H1 (cell line): Measurements from ENCODE around the gene ELL. TPM values are rescaled to one million over a fixed set of nuclear protein-coding genes. Genes with fewer than 3 reads are reported as not detected.

ENCODE experiments used
- CTCF ChIA-PET: fragments of 300-600 bp; sonication (Branson Sonifier 250); formaldehyde crosslinking; loops from one replicate; lab custom pipeline; 2021; ENCODE audit not compliant: partially characterized antibody; lab: Charles Lee
- POLR2A ChIA-PET: fragments of 300-600 bp; sonication (Branson Sonifier 250); formaldehyde crosslinking; loops from one replicate; lab custom pipeline; 2021; ENCODE audit warnings: inconsistent platforms; ENCODE audit not compliant: partially characterized antibody; lab: Charles Lee
- DNase-seq, 2 experiments: peaks; one replicate each; pipeline versions ENCODE4 v3.0.0 to v3.0.0-alpha.2; 2010 to 2022; ENCODE audit warnings: low spot score in 2 of 2, low read depth in 1 of 2, mixed read lengths in 1 of 2
- FAIRE-seq: peaks from 2 replicates; lab custom pipeline; 2011; peaks lifted over from hg19 to GRCh38; lab: Jason Lieb, UNC
- H2AFZ ChIP-seq: 2 replicates; pipeline ENCODE4 v1.8.1; 2012; ENCODE audit warnings: low read length, inconsistent platforms
- H2AK5ac ChIP-seq: 2 replicates; pipeline ENCODE4 v1.6.1; 2013; ENCODE audit warnings: low read depth, low read length
- H2BK120ac ChIP-seq: replicated peaks from 2 replicates; pipeline ENCODE3; 2013; ENCODE audit warnings: low read depth, low read length, inconsistent platforms
- H2BK12ac ChIP-seq: 2 replicates; pipeline ENCODE4 v1.6.1; 2013; ENCODE audit warnings: low read depth, low read length
- H2BK15ac ChIP-seq: 2 replicates; pipeline ENCODE4 v1.6.1; 2013; ENCODE audit warnings: low read length
- H2BK20ac ChIP-seq: 2 replicates; pipeline ENCODE4 v1.6.1; 2013; ENCODE audit warnings: low read length
- H2BK5ac ChIP-seq: 2 replicates; pipeline ENCODE4 v1.6.1; 2013; ENCODE audit warnings: low read depth, low read length
- H3K14ac ChIP-seq: 2 replicates; pipeline ENCODE4 v1.6.1; 2013; ENCODE audit warnings: inconsistent platforms; ENCODE audit not compliant: insufficient read length
- H3K18ac ChIP-seq: 2 replicates; pipeline ENCODE4 v1.6.1; 2013; ENCODE audit warnings: low read length; ENCODE audit errors: extremely low read depth
- H3K23ac ChIP-seq: 2 replicates; pipeline ENCODE4 v1.6.1; 2013; ENCODE audit warnings: inconsistent platforms; ENCODE audit not compliant: insufficient read length
- H3K23me2 ChIP-seq: 2 replicates; pipeline ENCODE4 v1.6.1; 2013; ENCODE audit warnings: low read depth, low read length
- H3K27ac ChIP-seq: 2 replicates; pipeline ENCODE4 v1.6.1; 2011; ENCODE audit warnings: low read depth, low read length, inconsistent platforms
- H3K27me3 ChIP-seq, 4 experiments: replicated peaks in 1 of 4; 1 replicate in 1 of 4; 2 replicates in 3 of 4; pipeline versions ENCODE4 v1.6.1 to v1.8.1; 2011 to 2013; ENCODE audit warnings: low read length in 3 of 4, mild to moderate bottlenecking in 3 of 4, inconsistent platforms in 2 of 4, mixed read lengths in 2 of 4, moderate library complexity in 1 of 4; ENCODE audit not compliant: control insufficient read depth in 3 of 4, insufficient read depth in 3 of 4; ENCODE audit errors: extremely low read depth in 1 of 4
- H3K36me3 ChIP-seq, 4 experiments: 2 replicates each; pipeline versions ENCODE4 v1.6.1 to v1.8.1; 2011 to 2013; ENCODE audit warnings: mild to moderate bottlenecking in 4 of 4, low read length in 3 of 4, moderate library complexity in 2 of 4, control low read depth in 1 of 4, inconsistent platforms in 1 of 4; ENCODE audit not compliant: insufficient read depth in 4 of 4, control insufficient read depth in 2 of 4
- H3K4ac ChIP-seq: replicated peaks from 2 replicates; pipeline ENCODE3; 2013; ENCODE audit warnings: low read length, low read depth, mixed read lengths, inconsistent platforms; ENCODE audit not compliant: insufficient read length
- H3K4me1 ChIP-seq, 4 experiments: replicated peaks in 1 of 4; 1 replicate in 1 of 4; 2 replicates in 3 of 4; pipeline versions ENCODE4 v1.6.1 to v1.8.1; 2011 to 2013; ENCODE audit warnings: low read length in 3 of 4, inconsistent platforms in 2 of 4, mixed read lengths in 1 of 4; ENCODE audit not compliant: insufficient read depth in 4 of 4, control insufficient read depth in 3 of 4
- H3K4me2 ChIP-seq, 2 experiments: 2 replicates each; pipeline versions ENCODE4 v1.6.1 to v1.8.1; 2011 to 2013; ENCODE audit warnings: low read depth in 2 of 2, low read length in 2 of 2, control low read depth in 1 of 2, inconsistent platforms in 1 of 2, mild to moderate bottlenecking in 1 of 2; ENCODE audit not compliant: insufficient read depth in 1 of 2
- H3K4me3 ChIP-seq, 4 experiments: fragments of 200-600, 300-600 bp in 1 of 4; sonication (generic), shearing (Covaris generic), sonication (Bioruptor Twin) in 1 of 4; 2 replicates each; pipeline versions ENCODE4 v1.5.1 to v1.8.1; 2011 to 2016; ENCODE audit warnings: low read length in 4 of 4, low read depth in 3 of 4, control low read depth in 2 of 4, inconsistent platforms in 2 of 4, mild to moderate bottlenecking in 2 of 4, mixed read lengths in 1 of 4, moderate library complexity in 1 of 4; ENCODE audit not compliant: insufficient read depth in 2 of 4; ENCODE audit errors: extremely low read depth in 1 of 4
- H3K56ac ChIP-seq: replicated peaks from 2 replicates; pipeline ENCODE3; 2013; ENCODE audit warnings: low read depth, mild to moderate bottlenecking, mixed read lengths, low read length, inconsistent platforms; ENCODE audit not compliant: insufficient read length
- H3K79me1 ChIP-seq: 2 replicates; pipeline ENCODE4 v1.6.1; 2013; ENCODE audit warnings: low read depth, low read length, control low read depth
- H3K79me2 ChIP-seq, 2 experiments: 2 replicates each; pipeline versions ENCODE4 v1.6.1 to v1.8.1; 2012 to 2013; ENCODE audit warnings: low read length in 2 of 2, mild to moderate bottlenecking in 2 of 2, inconsistent platforms in 1 of 2; ENCODE audit not compliant: insufficient read depth in 2 of 2, control insufficient read depth in 1 of 2
- H3K9ac ChIP-seq, 4 experiments: replicated peaks in 1 of 4; 1 replicate in 1 of 4; 2 replicates in 3 of 4; pipeline versions ENCODE4 v1.6.1 to v1.8.1; 2011 to 2013; ENCODE audit warnings: low read depth in 3 of 4, low read length in 3 of 4, control low read depth in 2 of 4, mild to moderate bottlenecking in 2 of 4, moderate library complexity in 2 of 4, inconsistent platforms in 1 of 4; ENCODE audit errors: extremely low read depth in 1 of 4
- H3K9me3 ChIP-seq, 2 experiments: 2 replicates each; pipeline versions ENCODE4 v1.6.1 to v1.8.1; 2012 to 2013; ENCODE audit warnings: mild to moderate bottlenecking in 2 of 2, moderate library complexity in 2 of 2, control low read depth in 1 of 2, inconsistent platforms in 1 of 2, low read depth in 1 of 2, low read length in 1 of 2, mixed read lengths in 1 of 2; ENCODE audit not compliant: insufficient read depth in 2 of 2
- H4K20me1 ChIP-seq, 2 experiments: replicated peaks in 1 of 2; 2 replicates each; pipeline versions ENCODE3 to v1.8.1; 2011 to 2013; ENCODE audit warnings: inconsistent platforms in 2 of 2, low read length in 2 of 2, mild to moderate bottlenecking in 1 of 2; ENCODE audit not compliant: insufficient read depth in 2 of 2, control insufficient read depth in 1 of 2
- H4K5ac ChIP-seq: 2 replicates; pipeline ENCODE4 v1.6.1; 2013; ENCODE audit warnings: low read length, low read depth, mixed read lengths, inconsistent platforms; ENCODE audit not compliant: insufficient read length
- H4K8ac ChIP-seq: 2 replicates; pipeline ENCODE4 v1.8.0; 2013; ENCODE audit warnings: mild to moderate bottlenecking, moderate library complexity, low read length, inconsistent platforms; ENCODE audit not compliant: insufficient read depth; ENCODE audit errors: extremely low read depth
- H4K91ac ChIP-seq: replicated peaks from 2 replicates; pipeline ENCODE3; 2013; ENCODE audit warnings: low read length, mixed read lengths, inconsistent platforms; ENCODE audit not compliant: insufficient read length
- POLR2A ChIP-seq, 2 experiments: IDR thresholded peaks; 1 replicate in 1 of 2; 2 replicates in 1 of 2; pipeline ENCODE4 v1.6.1; 2011; ENCODE audit warnings: low read depth in 2 of 2, low read length in 2 of 2, mild to moderate bottlenecking in 2 of 2; ENCODE audit errors: control extremely low read depth in 1 of 2
- RFX5 ChIP-seq: IDR thresholded peaks from 2 replicates; pipeline ENCODE4 v1.6.1; 2011; ENCODE audit warnings: low read depth, low read length, improper control_type of control experiment, borderline replicate concordance
- WGBS, 2 experiments: shearing (Covaris generic) in 1 of 2; methylation state at CpG; one replicate each; pipeline versions ENCODE4 v1.1.6 to v1.1.7; 2013 to 2015; ENCODE audit warnings: low lambda C conversion rate in 2 of 2, mixed read lengths in 2 of 2, inconsistent platforms in 1 of 2, low coverage in 1 of 2, missing lambda C conversion rate in 1 of 2; ENCODE audit not compliant: insufficient replicate concordance in 2 of 2, insufficient coverage in 1 of 2, insufficient read length in 1 of 2; ENCODE audit errors: extremely low coverage in 1 of 2, missing lambda C conversion rate in 1 of 2; 5-methylcytosine and 5-hydroxymethylcytosine counted together
- polyA plus RNA-seq, 7 experiments: library from polyadenylated mRNA; depleted of rRNA in 3 of 7; stranded (reverse) in 5 of 7; unstranded in 2 of 7; fragments of >200 nt in 5 of 7; fragments of 200-250 nt in 2 of 7; gene quantifications; 1 replicate in 5 of 7; 2 replicates in 1 of 7; 4 replicates in 1 of 7; pipeline versions ENCODE4 v1.2.1 to v1.2.3, GENCODE V29; 2011 to 2013; ENCODE audit warnings: missing spikeins in 2 of 7, mixed read lengths in 2 of 7
- total RNA-seq: library from RNA; stranded (reverse); fragmentation: NEBNext Ultra II Directional; extraction: Animal tissue kit (Norgen Biotek cat#: 25700); gene quantifications from 2 replicates; pipeline ENCODE4 v1.2.1, GENCODE V29; 2021

Gene ELL
- total and polyA plus RNA-seq, 2 of the 8 experiments (the other 6 are each of a cell fraction or from before 2014, with no cell fraction given), result 5.2 to 10.5 TPM

GRCh38 chr19:18489627-18490184 is 32.2 kb downstream of the ELL start:
- no peak overlapping the region for H3K27ac ChIP-seq
- no peaks in the 10 kb centered on the region for H3K23me2 ChIP-seq
- TF ChIP-seq POLR2A (IDR thresholded peaks at IDR 0.05; ENCODE audit: control extremely low read depth in 1 of 2, low read depth in 2 of 2, low read length in 2 of 2) (no peak), RFX5 (no peak)
- peaks cover 8 to 34% of the 10 kb centered on the region in 2 experiments for H4K20me1 ChIP-seq
- no peak overlapping the region for H4K91ac ChIP-seq
- H4K8ac ChIP-seq, result no peak overlapping the region
- peaks cover 0 to 17% of the 10 kb centered on the region in 2 experiments; a peak in 1 of 4 replicates for H3K79me2 ChIP-seq
- no peak overlapping the region for H2BK120ac ChIP-seq
- no peak overlapping the region for H3K4ac ChIP-seq
- no peak for DNase-seq
- no peak overlapping the region for H2BK20ac ChIP-seq
- no peak for FAIRE-seq
- ChIA-PET CTCF (interaction anchor here (0.6 to 18.5 kb wide), 15 partner anchors 9 to 287 kb away, joined by 3 to 458 read pairs (median 4); partner anchors contain the start of genes ELL and KXD1), POLR2A (interaction anchor here (1.3 to 1.8 kb wide), 2 partner anchors 9 to 12 kb away, joined by 3 to 6 read pairs; no protein-coding TSS in a partner anchor)
- no peak overlapping the region for H2BK15ac ChIP-seq
- H3K36me3 ChIP-seq, result no peaks in the 10 kb centered on the region
- no peak overlapping the region for H3K23ac ChIP-seq
- H3K4me3 ChIP-seq, result no peak overlapping the region
- WGBS, 2 experiments, result 83% methylated on average over 14 of the region's 14 CpGs; no CpG with 5 or more reads in 1 of the 2 experiments
- H3K79me1 ChIP-seq, result peaks cover 27% of the 10 kb centered on the region
- no peak overlapping the region for H3K14ac ChIP-seq
- no peak overlapping the region for H3K4me2 ChIP-seq
- no peak overlapping the region for H4K5ac ChIP-seq
- H3K56ac ChIP-seq, result no peak overlapping the region
- peaks cover 0 to 16% (median 8%) of the 10 kb centered on the region in 4 experiments; a peak in 5 of 7 replicates for H3K4me1 ChIP-seq
- H3K9me3 ChIP-seq, result no peaks in the 10 kb centered on the region
- H2BK5ac ChIP-seq, result no peak overlapping the region; the same call in 1 of the 2 replicates
- H2AFZ ChIP-seq, result no peak overlapping the region
- no peak overlapping the region for H3K18ac ChIP-seq
- H2BK12ac ChIP-seq, result 0 out of 2 replicates have a peak overlapping the region, but pooled peaks have one; percentile 9
- no peak overlapping the region for H2AK5ac ChIP-seq
- no peaks in the 10 kb centered on the region for H3K27me3 ChIP-seq
- no peak overlapping the region for H3K9ac ChIP-seq
